HCT116 (cell line): ENCODE data around the gene PPIF. TPM values are rescaled to one million over a fixed set of nuclear protein-coding genes. Genes with fewer than 3 reads are reported as not detected.

Source experiments
- ATAC-seq: fragments of 200-7000 bp; cut with Tn5 transposase; 2 replicates; pipeline ENCODE4 v1.9.1; 2020; ENCODE audit warnings: mild to moderate bottlenecking, moderate library complexity
- BruUV-seq: library from RNA; stranded (reverse); fragments of 400-500 nt; replicated peaks from 2 replicates; lab custom pipeline; 2021; lab: Mats Ljungman, UMichigan
- CTCF ChIA-PET: fragments of 300-600 bp; sonication (Branson Sonifier 250); formaldehyde crosslinking; loops from one replicate; lab custom pipeline; 2021; ENCODE audit warnings: antibody characterized with exemption; lab: Charles Lee
- POLR2A ChIA-PET: fragments of 300-600, 350-600 bp; sonication (Branson Sonifier 250); formaldehyde crosslinking; loops from one replicate; lab custom pipeline; 2021; ENCODE audit warnings: antibody characterized with exemption; lab: Charles Lee
- RAD21 ChIA-PET, 2 experiments: fragments of 300-600 bp; sonication (Branson Sonifier 250); formaldehyde crosslinking; loops; one replicate each; lab custom pipeline; 2023; ENCODE audit warnings: low total read pairs in 2 of 2; ENCODE audit not compliant: uncharacterized antibody in 2 of 2, unreplicated experiment in 2 of 2, low non-redundant PET in 1 of 2; lab: Charles Lee
- DNase-seq: peaks from one replicate; pipeline ENCODE4 v3.0.0-alpha.2; 2010; ENCODE audit warnings: low read depth, low spot score
- H2AFZ ChIP-seq: fragments of 200-600 bp; shearing (Covaris generic), sonication (generic); 2 replicates; pipeline ENCODE4 v1.6.1; 2017; ENCODE audit warnings: low read depth, mixed run types, mixed read lengths, antibody characterized with exemption, low read length; ENCODE audit not compliant: poor library complexity, severe bottlenecking
- H3K27ac ChIP-seq: 2 replicates; pipeline ENCODE4 v1.5.1; 2012; ENCODE audit warnings: low read depth, low read length
- H3K27me3 ChIP-seq: fragments of 200-600 bp; sonication (generic); 2 replicates; pipeline ENCODE4 v1.6.1; 2016; ENCODE audit warnings: mixed run types, low read length, mixed read lengths; ENCODE audit not compliant: insufficient read depth
- H3K36me3 ChIP-seq, 2 experiments: fragments of 200-500 bp in 1 of 2; fragments of 200-600 bp in 1 of 2; sonication (Bioruptor generic) in 1 of 2; sonication (generic) in 1 of 2; 2 replicates each; pipeline versions ENCODE4 v1.5.1 to v1.6.1; 2014 to 2016; ENCODE audit warnings: low read length in 2 of 2, inconsistent platforms in 1 of 2, mixed read lengths in 1 of 2, mixed run types in 1 of 2; ENCODE audit not compliant: insufficient read depth in 2 of 2, control insufficient read depth in 1 of 2
- H3K4me1 ChIP-seq, 2 experiments: fragments of 200-600 bp in 1 of 2; sonication (generic) in 1 of 2; 2 replicates each; pipeline versions ENCODE4 v1.5.1 to v1.6.1; 2012 to 2017; ENCODE audit warnings: low read length in 2 of 2, inconsistent platforms in 1 of 2, mild to moderate bottlenecking in 1 of 2, mixed read lengths in 1 of 2, mixed run types in 1 of 2, moderate library complexity in 1 of 2; ENCODE audit not compliant: insufficient read depth in 2 of 2, control insufficient read depth in 1 of 2
- H3K4me2 ChIP-seq: fragments of 200-600 bp; sonication (generic); 2 replicates; pipeline ENCODE4 v1.6.1; 2017; ENCODE audit warnings: mixed run types, low read length, mixed read lengths
- H3K4me3 ChIP-seq, 2 experiments: fragments of 200-600 bp in 1 of 2; sonication (generic) in 1 of 2; replicated peaks in 1 of 2; 2 replicates each; pipeline ENCODE4 v1.5.1; 2011 to 2016; ENCODE audit warnings: low read length in 2 of 2, control low read depth in 1 of 2, low read depth in 1 of 2, mild to moderate bottlenecking in 1 of 2, mixed read lengths in 1 of 2, mixed run types in 1 of 2
- H3K79me2 ChIP-seq: fragments of 200-600 bp; sonication (generic); 2 replicates; pipeline ENCODE4 v1.6.1; 2017; ENCODE audit warnings: mild to moderate bottlenecking, mixed run types, low read length, moderate library complexity, mixed read lengths; ENCODE audit not compliant: insufficient read depth
- H3K9ac ChIP-seq: fragments of 200-600 bp; sonication (generic); 2 replicates; pipeline ENCODE4 v1.6.1; 2016; ENCODE audit warnings: low read length, mixed read lengths
- H3K9me2 ChIP-seq: fragments of 200-600 bp; sonication (generic), shearing (Covaris generic); 2 replicates; pipeline ENCODE4 v1.6.1; 2017; ENCODE audit warnings: mixed run types, mild to moderate bottlenecking, moderate library complexity; ENCODE audit not compliant: insufficient read depth
- H3K9me3 ChIP-seq, 2 experiments: fragments of 200-500 bp in 1 of 2; fragments of 200-600 bp in 1 of 2; sonication (Bioruptor generic) in 1 of 2; sonication (generic) in 1 of 2; 2 replicates each; pipeline ENCODE4 v1.6.1; 2014 to 2017; ENCODE audit warnings: low read length in 2 of 2, mixed read lengths in 2 of 2, inconsistent platforms in 1 of 2, low read depth in 1 of 2, mild to moderate bottlenecking in 1 of 2, mixed run types in 1 of 2, moderate library complexity in 1 of 2; ENCODE audit not compliant: control insufficient read depth in 1 of 2, insufficient read depth in 1 of 2
- H4K20me1 ChIP-seq: fragments of 200-600 bp; sonication (generic), shearing (Covaris generic); 2 replicates; pipeline ENCODE4 v1.6.1; 2017; ENCODE audit warnings: mixed run types, mild to moderate bottlenecking, moderate library complexity; ENCODE audit not compliant: insufficient read depth
- ATF3 ChIP-seq: IDR thresholded peaks from 2 replicates; pipeline ENCODE4 v1.6.1; 2012
- CTCF ChIP-seq, 3 experiments: fragments of 200-600 bp in 1 of 3; sonication (generic) in 1 of 3; IDR thresholded peaks in 2 of 3; conservative IDR thresholded peaks in 1 of 3; 2 replicates each; pipeline ENCODE4 v1.5.1; 2012 to 2017; ENCODE audit warnings: low read depth in 2 of 3, low read length in 2 of 3, antibody characterized with exemption in 1 of 3, borderline replicate concordance in 1 of 3, control low read depth in 1 of 3, mild to moderate bottlenecking in 1 of 3, mixed read lengths in 1 of 3, mixed run types in 1 of 3, moderate library complexity in 1 of 3; ENCODE audit not compliant: insufficient read depth in 1 of 3
- ELF1 ChIP-seq: IDR thresholded peaks from 2 replicates; pipeline ENCODE4 v1.6.1; 2012; ENCODE audit warnings: low read depth, borderline replicate concordance
- EZH2 ChIP-seq: fragments of 200-600 bp; sonication (generic); IDR thresholded peaks from 2 replicates; pipeline ENCODE4 v1.6.1; 2017; ENCODE audit warnings: antibody characterized with exemption, mixed run types
- EZH2phosphoT487 ChIP-seq: fragments of 200-600 bp; IDR thresholded peaks from 2 replicates; pipeline ENCODE4 v1.6.1; 2018; ENCODE audit warnings: antibody characterized with exemption, borderline replicate concordance
- FOSL1 ChIP-seq: IDR thresholded peaks from 2 replicates; pipeline ENCODE4 v1.6.1; 2012; ENCODE audit warnings: low read depth
- MAX ChIP-seq: IDR thresholded peaks from 2 replicates; pipeline ENCODE4 v1.6.1; 2012
- RAD21 ChIP-seq: IDR thresholded peaks from 2 replicates; pipeline ENCODE4 v1.6.1; 2012; ENCODE audit warnings: low read depth, mild to moderate bottlenecking
- REST ChIP-seq: IDR thresholded peaks from 2 replicates; pipeline ENCODE4 v1.6.1; 2012; ENCODE audit warnings: low read depth
- SIN3A ChIP-seq: IDR thresholded peaks from 2 replicates; pipeline ENCODE4 v1.6.1; 2012; ENCODE audit warnings: low read depth
- SP1 ChIP-seq: IDR thresholded peaks from 2 replicates; pipeline ENCODE4 v1.6.1; 2012; ENCODE audit warnings: low read depth
- intact Hi-C: fragments of 100-400 bp; cut with micrococcal nuclease; formaldehyde crosslinking; loops from 2 replicates; pipeline ENCODE4 v1.10.0; 2022
- total RNA-seq: library from RNA; stranded (reverse); gene quantifications from one replicate; pipeline ENCODE4 v1.2.1, GENCODE V29; 2021; ENCODE audit not compliant: unreplicated experiment

PPIF gene
- total RNA-seq, 1 experiment from 2014 or later: 85.0 TPM

- BruUV-seq: no TSS peak
- no peaks in the 10 kb centered on the region for H4K20me1 ChIP-seq
- ChIA-PET CTCF (interaction anchor here (0.7 to 3.3 kb wide), 2 partner anchors 113 to 553 kb away, joined by 3 to 77 read pairs; no protein-coding TSS in a partner anchor), RAD21 (interaction anchor here (1.2 to 1.8 kb wide), 2 partner anchors 112 to 116 kb away, joined by 4 to 6 read pairs; no protein-coding TSS in a partner anchor), POLR2A (no interaction called here)
- no peaks in the 10 kb centered on the region for H3K9me3 ChIP-seq
- DNase-seq (no peak), ATAC-seq (no peak)
- H2AFZ ChIP-seq: no peak overlapping the region
- no peak overlapping the region for H3K4me2 ChIP-seq
- H3K9me2 ChIP-seq: no peaks in the 10 kb centered on the region
- TF ChIP-seq SIN3A (no peak), EZH2 (no peak), RAD21 (no peak), EZH2phosphoT487 (no peak), MAX (no peak), ATF3 (no peak), SP1 (no peak), ELF1 (no peak), CTCF (IDR thresholded peaks at IDR 0.05 in 2 of 3, conservative IDR thresholded peaks at IDR 0.05 in 1 of 3; ENCODE audit: borderline replicate concordance in 1 of 3, insufficient read depth in 1 of 3, low read depth in 2 of 3, low read length in 2 of 3) (no peak), FOSL1 (no peak), REST (no peak)
- no peak overlapping the region for H3K27ac ChIP-seq
- H3K27me3 ChIP-seq: no peaks in the 10 kb centered on the region
- no peaks in the 10 kb centered on the region for H3K36me3 ChIP-seq
- intact Hi-C loops: no loop called here
- no peak overlapping the region for H3K4me3 ChIP-seq
- H3K79me2 ChIP-seq: no peaks in the 10 kb centered on the region
- no peak overlapping the region for H3K9ac ChIP-seq
- peaks cover 3 to 10% of the 10 kb centered on the region in 2 experiments; a peak in 2 of 4 replicates for H3K4me1 ChIP-seq
These were observed 28.2 kb downstream of the PPIF start for GRCh38 chr10:79375321-79376077.
